Placental pericyte (primary cell): Measurements from ENCODE around the gene CLSTN3. TPM values are rescaled to one million over a fixed set of nuclear protein-coding genes. Genes with fewer than 3 reads are reported as not detected.

Experiments used
- small RNA-seq: library from RNA; depleted of rRNA; stranded (forward); fragments of <200 nt; gene quantifications from one replicate; pipeline ENCODE3, GENCODE V24; 2012; ENCODE audit warnings: low replicate concordance
- total RNA-seq: library from RNA; depleted of rRNA; stranded (reverse); fragments of >200 nt; gene quantifications from 2 replicates; pipeline ENCODE4 v1.2.3, GENCODE V29; 2012

The CLSTN3 gene
- 6.4 and 12.9 TPM in 2 replicates for total RNA-seq

GRCh38 chr12:7129872-7130691 lies at the start of gene CLSTN3:
TSS of gene CLSTN3 (plus strand) at chr12:7130371. CDS start at chr12:7130649, 278 bp downstream.

GRCh38 chr12:7092229-7092985 lies 37.8 kb upstream of the CLSTN3 start, which contains the start of gene C1R:
TSS of gene C1R (minus strand) at chr12:7092445. CDS start at chr12:7092388, 57 bp downstream.

GRCh38 chr12:7108796-7109571 lies 21.2 kb upstream of the CLSTN3 start, which contains the start of gene C1RL:
TSS of gene C1RL (minus strand) at chr12:7109214. CDS start at chr12:7109180, 34 bp downstream.

GRCh38 chr12:7128681-7129286 lies 1.4 kb upstream of the CLSTN3 start, which contains the start of gene RBP5:
TSS of gene RBP5 (minus strand) at chr12:7128889. CDS start at chr12:7128775, 114 bp downstream.

GRCh38 chr12:7189398-7190267 lies 59.5 kb downstream of the CLSTN3 start, which contains the start of gene PEX5:
TSS of gene PEX5 (plus strand) at chr12:7189686. CDS start at chr12:7190378, 692 bp downstream.

Small RNAs within 50 kb of the gene (small RNA-seq; reads per million reads assigned to genes)
- gene RNU6-485P, result not detected

Other genes with a start within 250 kb of the CLSTN3 start
- 3.4 and 14.0 TPM in 2 replicates for gene LRRC23, start 225.5 kb upstream of the CLSTN3 start, total RNA-seq
- 8.2 and 9.4 TPM in 2 replicates for gene ENO2, start 215.8 kb upstream of the CLSTN3 start, total RNA-seq
- 15.6 and 17.9 TPM in 2 replicates for gene ATN1, start 202.4 kb upstream of the CLSTN3 start, total RNA-seq
- not detected in 2 replicates for gene RNU7-1, start 186.6 kb upstream of the CLSTN3 start, total RNA-seq
- 69.3 and 175 TPM in 2 replicates for gene C12orf57, start 186.3 kb upstream of the CLSTN3 start, total RNA-seq
- gene PTPN6, start 179.0 kb upstream of the CLSTN3 start, total RNA-seq, result 0.22 TPM in 1 of 2 replicates, not detected in the other
- gene PHB2, start 159.7 kb upstream of the CLSTN3 start, total RNA-seq, result 186 and 248 TPM in 2 replicates
- 38.5 and 41.5 TPM in 2 replicates for gene EMG1, start 159.5 kb upstream of the CLSTN3 start, total RNA-seq
- gene LPCAT3, start 111.9 kb upstream of the CLSTN3 start, total RNA-seq, result 16.3 and 25.6 TPM in 2 replicates
- gene C1S, start 69.7 kb upstream of the CLSTN3 start, total RNA-seq, result 40.7 and 172 TPM in 2 replicates
- 23.2 and 300 TPM in 2 replicates for gene C1R, start 37.9 kb upstream of the CLSTN3 start, total RNA-seq
- gene C1RL, start 21.2 kb upstream of the CLSTN3 start, total RNA-seq, result 15.0 and 34.6 TPM in 2 replicates
- not detected in 2 replicates for gene RBP5, start 1.5 kb upstream of the CLSTN3 start, total RNA-seq
- gene PEX5, start 59.3 kb downstream of the CLSTN3 start, total RNA-seq, result 23.2 and 31.1 TPM in 2 replicates
- gene ACSM4, start 173.7 kb downstream of the CLSTN3 start, total RNA-seq, result not detected in 2 replicates